Putamen (tissue), 1 donor: ENCODE measurements around the gene CCL19.
"Not testable (repeated sequence)": the region's sequence is repeated elsewhere in the genome, so short reads cannot be mapped to it uniquely, and the experiment has no call there.

ENCODE experiments used
- DNase-seq: peaks from one replicate; pipeline ENCODE4 v3.0.0-alpha.2; 2016; ENCODE audit warnings: low spot score

Gene CCL19

GRCh38 chr9:34690983-34691935 is at the start of gene CCL19:
Gene CCL19, minus strand, starts transcription at chr9:34691276. Its CDS starts 137 bp downstream, at chr9:34691139.
- no peak for DNase-seq

- not testable (repeated sequence) for DNase-seq
These were observed 49.1 kb upstream of the CCL19 start for GRCh38 chr9:34740176-34740575.

GRCh38 chr9:34737677-34738260 is 46.7 kb upstream of the CCL19 start:
- DNase-seq = no peak

- no peak for DNase-seq
These were observed 43.6 kb upstream of the CCL19 start for GRCh38 chr9:34734720-34735119.

- DNase-seq = no peak
These were observed 41.8 kb upstream of the CCL19 start for GRCh38 chr9:34732886-34733285.

- DNase-seq = no peak
These were observed 41.4 kb upstream of the CCL19 start for GRCh38 chr9:34732478-34732877.

- no peak for DNase-seq
These were observed 32.1 kb upstream of the CCL19 start for GRCh38 chr9:34723141-34723540.

GRCh38 chr9:34719769-34720025 is 28.6 kb upstream of the CCL19 start:
- DNase-seq = not testable (repeated sequence)

GRCh38 chr9:34719021-34719768 is 28.1 kb upstream of the CCL19 start:
- DNase-seq = no peak

- no peak for DNase-seq
These were observed 27.0 kb upstream of the CCL19 start for GRCh38 chr9:34717996-34718614.

GRCh38 chr9:34716711-34717110 is 25.6 kb upstream of the CCL19 start:
- DNase-seq = no peak

- no peak for DNase-seq
These were observed 24.7 kb upstream of the CCL19 start for GRCh38 chr9:34715639-34716215.

- DNase-seq = no peak
These were observed 22.9 kb upstream of the CCL19 start for GRCh38 chr9:34714007-34714406.

GRCh38 chr9:34712140-34712539 is 21.1 kb upstream of the CCL19 start:
- no peak for DNase-seq

GRCh38 chr9:34710023-34710422 is 18.9 kb upstream of the CCL19 start, which contains the start of gene CCL21:
Gene CCL21, minus strand, starts transcription at chr9:34710136. Its CDS starts 70 bp downstream, at chr9:34710066.
- no peak for DNase-seq

GRCh38 chr9:34709196-34709978 is 18.3 kb upstream of the CCL19 start:
- no peak for DNase-seq

- DNase-seq = no peak
These were observed 16.1 kb upstream of the CCL19 start for GRCh38 chr9:34707130-34707529.

GRCh38 chr9:34701769-34702736 is 11.0 kb upstream of the CCL19 start:
- peak; percentile 73 for DNase-seq

- DNase-seq = peak; percentile 69
These were observed 10.1 kb upstream of the CCL19 start for GRCh38 chr9:34701023-34701768.
